Vagina (tissue), 2 donors: Measurements from ENCODE around the gene LPP. TPM values are rescaled to one million over a fixed set of nuclear protein-coding genes. Genes with fewer than 3 reads are reported as not detected.

Experiments
- DNase-seq, 2 donors: peaks; one replicate each; pipeline ENCODE4 v3.0.0-alpha.2; 2017; ENCODE audit errors: extremely low spot score in 2 of 2
- H3K27ac ChIP-seq: fragments of 200-600 bp; sonication (generic); one replicate; pipeline ENCODE4 v1.5.1; 2019
- H3K27me3 ChIP-seq: fragments of 200-600 bp; sonication (generic); one replicate; pipeline ENCODE4 v1.5.1; 2019
- H3K36me3 ChIP-seq, 2 donors: fragments of 200-600 bp; sonication (generic); one replicate each; pipeline ENCODE4 v1.5.1; 2017 to 2019
- H3K4me1 ChIP-seq: fragments of 200-600 bp; sonication (generic); one replicate; pipeline ENCODE4 v1.5.1; 2019
- H3K4me3 ChIP-seq, 2 donors: fragments of 200-600 bp; sonication (generic); 1 replicate in 1 of 2; 2 replicates in 1 of 2; pipeline ENCODE4 v1.5.1; 2016 to 2019
- H3K9me3 ChIP-seq: fragments of 200-600 bp; sonication (generic); one replicate; pipeline ENCODE4 v1.5.1; 2019
- POLR2A ChIP-seq, 2 donors: fragments of 450-650 bp; IDR thresholded peaks; one replicate each; pipeline ENCODE4 v1.6.1; 2017; ENCODE audit warnings: antibody characterized with exemption in 2 of 2, mild to moderate bottlenecking in 2 of 2, moderate library complexity in 2 of 2
- POLR2AphosphoS5 ChIP-seq, 2 donors: sonication (generic); formaldehyde crosslinking; IDR thresholded peaks; one replicate each; pipeline ENCODE4 v1.9.0; 2017; ENCODE audit warnings: antibody characterized with exemption in 2 of 2, mild to moderate bottlenecking in 2 of 2, low read depth in 1 of 2; ENCODE audit not compliant: insufficient read depth in 1 of 2
- intact Hi-C: fragments of 100-400 bp; cut with DNase I; formaldehyde crosslinking; loops from one replicate; pipeline ENCODE4 v1.15.1; 2023
- total RNA-seq: library from RNA; depleted of rRNA; stranded (reverse); fragments of >200 nt; gene quantifications from one replicate; pipeline ENCODE4 v1.2.3, GENCODE V29; 2016
- TF ChIP-seq, protein P1 (sequence below), 3 experiments: fragments of 450-650 bp in 2 of 3; fragments of 200-600 bp in 1 of 3; sonication (generic) in 1 of 3; IDR thresholded peaks; one replicate each; pipeline ENCODE4 v1.5.1; 2017 to 2019; ENCODE audit warnings: antibody characterized with exemption in 3 of 3, mild to moderate bottlenecking in 2 of 3, moderate library complexity in 2 of 3

LPP gene
- total RNA-seq, 1 donor from 2014 or later: 248 TPM

DNA sequence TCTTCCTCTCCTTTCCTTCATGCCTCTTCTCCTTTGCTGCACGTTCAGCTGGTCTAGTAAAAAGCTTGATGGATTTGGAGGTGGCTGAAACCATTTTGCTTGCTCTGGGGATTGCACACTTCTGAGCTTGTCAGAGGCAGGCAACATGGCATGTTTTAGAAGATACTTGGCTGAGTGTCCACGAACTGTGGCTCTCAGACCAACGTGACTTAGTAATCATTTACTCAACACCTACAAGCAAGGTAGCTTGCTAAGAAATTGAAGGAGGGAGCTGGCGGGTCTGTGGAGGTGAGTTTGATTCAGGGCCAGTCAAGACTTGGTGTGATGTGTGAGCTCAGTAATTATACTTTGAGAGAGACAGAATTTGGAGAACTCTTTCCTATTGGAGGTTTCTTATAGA, 196.0 kb downstream of the LPP start:
- no peak for DNase-seq
- TF ChIP-seq POLR2A (IDR thresholded peaks at IDR 0.05) (no peak), POLR2AphosphoS5 (IDR thresholded peaks at IDR 0.05; ENCODE audit: insufficient read depth in 1 of 2, low read depth in 1 of 2) (no peak)
- TF ChIP-seq, protein P1, sequence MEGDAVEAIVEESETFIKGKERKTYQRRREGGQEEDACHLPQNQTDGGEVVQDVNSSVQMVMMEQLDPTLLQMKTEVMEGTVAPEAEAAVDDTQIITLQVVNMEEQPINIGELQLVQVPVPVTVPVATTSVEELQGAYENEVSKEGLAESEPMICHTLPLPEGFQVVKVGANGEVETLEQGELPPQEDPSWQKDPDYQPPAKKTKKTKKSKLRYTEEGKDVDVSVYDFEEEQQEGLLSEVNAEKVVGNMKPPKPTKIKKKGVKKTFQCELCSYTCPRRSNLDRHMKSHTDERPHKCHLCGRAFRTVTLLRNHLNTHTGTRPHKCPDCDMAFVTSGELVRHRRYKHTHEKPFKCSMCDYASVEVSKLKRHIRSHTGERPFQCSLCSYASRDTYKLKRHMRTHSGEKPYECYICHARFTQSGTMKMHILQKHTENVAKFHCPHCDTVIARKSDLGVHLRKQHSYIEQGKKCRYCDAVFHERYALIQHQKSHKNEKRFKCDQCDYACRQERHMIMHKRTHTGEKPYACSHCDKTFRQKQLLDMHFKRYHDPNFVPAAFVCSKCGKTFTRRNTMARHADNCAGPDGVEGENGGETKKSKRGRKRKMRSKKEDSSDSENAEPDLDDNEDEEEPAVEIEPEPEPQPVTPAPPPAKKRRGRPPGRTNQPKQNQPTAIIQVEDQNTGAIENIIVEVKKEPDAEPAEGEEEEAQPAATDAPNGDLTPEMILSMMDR (IDR thresholded peaks at IDR 0.05): no peak
- no peak overlapping the region for H3K4me3 ChIP-seq
- intact Hi-C loops: no loop called here
- H3K4me1 ChIP-seq: peaks cover 37% of the 10 kb centered on the region
- H3K27ac ChIP-seq: no peak overlapping the region
- no peaks in the 10 kb centered on the region for H3K9me3 ChIP-seq
- H3K27me3 ChIP-seq: no peaks in the 10 kb centered on the region
- H3K36me3 ChIP-seq: no peaks in the 10 kb centered on the region

GRCh38 chr3:188350961-188351360, 197.0 kb downstream of the LPP start:
- Histone ChIP-seq H3K9me3 (no peaks in the 10 kb centered on the region), H3K27me3 (no peaks in the 10 kb centered on the region), H3K36me3 (no peaks in the 10 kb centered on the region), H3K4me1 (peaks cover 30% of the 10 kb centered on the region), H3K27ac (no peak overlapping the region), H3K4me3 (no peak overlapping the region)
- no peak for DNase-seq
- TF ChIP-seq, protein P1 (IDR thresholded peaks at IDR 0.05): no peak
- TF ChIP-seq POLR2A (IDR thresholded peaks at IDR 0.05): no peak
- no peak for TF ChIP-seq POLR2AphosphoS5 (IDR thresholded peaks at IDR 0.05; ENCODE audit: insufficient read depth in 1 of 2, low read depth in 1 of 2)
- intact Hi-C loops: no loop called here

GRCh38 chr3:188351648-188352047, 197.7 kb downstream of the LPP start:
- TF ChIP-seq POLR2A (IDR thresholded peaks at IDR 0.05): no peak
- TF ChIP-seq POLR2AphosphoS5 (IDR thresholded peaks at IDR 0.05; ENCODE audit: insufficient read depth in 1 of 2, low read depth in 1 of 2): no peak
- TF ChIP-seq, protein P1 (IDR thresholded peaks at IDR 0.05): no peak

GRCh38 chr3:188352196-188352927, 198.4 kb downstream of the LPP start:
- H3K27ac ChIP-seq: no peak overlapping the region
- peaks cover 30% of the 10 kb centered on the region for H3K4me1 ChIP-seq
- no peaks in the 10 kb centered on the region for H3K36me3 ChIP-seq
- no peaks in the 10 kb centered on the region for H3K27me3 ChIP-seq
- DNase-seq: no peak
- intact Hi-C loops: no loop called here
- TF ChIP-seq POLR2A (IDR thresholded peaks at IDR 0.05) (no peak), POLR2AphosphoS5 (IDR thresholded peaks at IDR 0.05; ENCODE audit: insufficient read depth in 1 of 2, low read depth in 1 of 2) (no peak)
- TF ChIP-seq, protein P1 (IDR thresholded peaks at IDR 0.05): no peak
- H3K4me3 ChIP-seq: no peak overlapping the region
- no peaks in the 10 kb centered on the region for H3K9me3 ChIP-seq

More at GRCh38 chr3:188351648-188352047, 197.7 kb downstream of the LPP start:
- Histone ChIP-seq H3K27me3 (no peaks in the 10 kb centered on the region), H3K4me3 (no peak overlapping the region), H3K4me1 (peaks cover 30% of the 10 kb centered on the region), H3K27ac (no peak overlapping the region), H3K36me3 (no peaks in the 10 kb centered on the region), H3K9me3 (no peaks in the 10 kb centered on the region)
- intact Hi-C loops: no loop called here
- DNase-seq: no peak

- no peak for DNase-seq
- intact Hi-C loops: no loop called here
- H3K36me3 ChIP-seq: no peaks in the 10 kb centered on the region
- H3K9me3 ChIP-seq: no peaks in the 10 kb centered on the region
- H3K4me1 ChIP-seq: peaks cover 30% of the 10 kb centered on the region
- H3K4me3 ChIP-seq: no peak overlapping the region
- TF ChIP-seq, protein P1 (IDR thresholded peaks at IDR 0.05): no peak
- TF ChIP-seq POLR2AphosphoS5 (IDR thresholded peaks at IDR 0.05; ENCODE audit: insufficient read depth in 1 of 2, low read depth in 1 of 2) (no peak), POLR2A (IDR thresholded peaks at IDR 0.05) (no peak)
- H3K27me3 ChIP-seq: no peaks in the 10 kb centered on the region
- no peak overlapping the region for H3K27ac ChIP-seq
Measured at GRCh38 chr3:188353426-188353825, 199.5 kb downstream of the LPP start.
